HepG2 (cell line): ENCODE measurements around the gene BCL2L2. TPM values are rescaled to one million over a fixed set of nuclear protein-coding genes. Genes with fewer than 3 reads are reported as not detected.

Experiments used
- CREB3 ChIP-seq: sonication (generic); formaldehyde crosslinking; IDR thresholded peaks from 2 replicates; pipeline ENCODE4 v1.5.0; 2020; ENCODE audit warnings: missing genetic modification reagents
- CREM ChIP-seq, 2 experiments: sonication (generic) in 1 of 2; formaldehyde crosslinking in 1 of 2; IDR thresholded peaks; 2 replicates each; pipeline versions ENCODE4 v1.4.0 to v1.6.1; 2016 to 2020; ENCODE audit warnings: antibody characterized with exemption in 1 of 2, mild to moderate bottlenecking in 1 of 2, missing genetic modification reagents in 1 of 2
- DNMT1 ChIP-seq: sonication (generic); formaldehyde crosslinking; IDR thresholded peaks from 2 replicates; pipeline ENCODE4 v1.5.1; 2020; ENCODE audit warnings: mild to moderate bottlenecking, missing genetic modification reagents
- FOXJ3 ChIP-seq: sonication (generic); formaldehyde crosslinking; IDR thresholded peaks from 2 replicates; pipeline ENCODE4 v1.4.0; 2020; ENCODE audit warnings: missing genetic modification reagents, mild to moderate bottlenecking, borderline replicate concordance
- KDM6A ChIP-seq: IDR thresholded peaks from 2 replicates; pipeline ENCODE4 v1.6.1; 2016; ENCODE audit warnings: low read depth
- KMT2A ChIP-seq: sonication (generic); formaldehyde crosslinking; IDR thresholded peaks from 2 replicates; pipeline ENCODE4 v1.4.0; 2020; ENCODE audit warnings: missing genetic modification reagents
- PITX1 ChIP-seq: sonication (generic); formaldehyde crosslinking; IDR thresholded peaks from 2 replicates; pipeline ENCODE4 v1.5.1; 2020; ENCODE audit warnings: mild to moderate bottlenecking, missing genetic modification reagents
- RAD21 ChIP-seq: fragments of 450-650 bp; formaldehyde crosslinking; IDR thresholded peaks from 2 replicates; pipeline ENCODE4 v1.5.0; 2020; ENCODE audit warnings: mild to moderate bottlenecking
- RELA ChIP-seq: sonication (generic); formaldehyde crosslinking; IDR thresholded peaks from 2 replicates; pipeline ENCODE4 v1.4.0; 2020; ENCODE audit warnings: missing genetic modification reagents
- SATB2 ChIP-seq: sonication (generic); formaldehyde crosslinking; IDR thresholded peaks from 2 replicates; pipeline ENCODE4 v1.5.0; 2020; ENCODE audit warnings: missing genetic modification reagents
- ZBTB1 ChIP-seq: sonication (generic); formaldehyde crosslinking; IDR thresholded peaks from 2 replicates; pipeline ENCODE4 v1.4.0; 2020; ENCODE audit warnings: missing genetic modification reagents, borderline replicate concordance
- ZNF101 ChIP-seq: sonication (generic); formaldehyde crosslinking; IDR thresholded peaks from 2 replicates; pipeline ENCODE4 v1.4.0; 2020; ENCODE audit warnings: mild to moderate bottlenecking, low read depth, missing genetic modification reagents, borderline replicate concordance
- ZNF136 ChIP-seq: sonication (generic); formaldehyde crosslinking; IDR thresholded peaks from 2 replicates; pipeline ENCODE4 v1.8.1; 2022; ENCODE audit warnings: low read depth, mild to moderate bottlenecking, moderate library complexity, missing genetic modification reagents
- ZNF3 ChIP-seq: IDR thresholded peaks from 2 replicates; pipeline ENCODE4 v1.7.0; 2017; ENCODE audit warnings: inconsistent platforms
- ZNF512B ChIP-seq: sonication (generic); formaldehyde crosslinking; IDR thresholded peaks from 2 replicates; pipeline ENCODE4 v1.5.1; 2020; ENCODE audit warnings: missing genetic modification reagents, mild to moderate bottlenecking, borderline replicate concordance
- polyA plus RNA-seq, 8 experiments: library from polyadenylated mRNA; depleted of rRNA in 3 of 8; stranded (reverse) in 7 of 8; unstranded in 1 of 8; fragments of >200 nt; fragmentation: Illumina TruSeq in 4 of 8; extraction: Trizol in 4 of 8; gene quantifications; 2 replicates each; pipeline versions ENCODE4 v1.2.1 to v1.2.3, GENCODE V29; 2011 to 2016; ENCODE audit warnings: low read depth in 4 of 8, missing spikeins in 1 of 8, mixed read lengths in 1 of 8; ENCODE audit not compliant: insufficient read depth in 1 of 8
- total RNA-seq, 5 experiments: library from RNA; depleted of rRNA; stranded (reverse); fragments of >200 nt; fragmentation: Illumina TruSeq; extraction: Trizol; gene quantifications; 2 replicates each; pipeline ENCODE4 v1.2.3, GENCODE V29; 2016; ENCODE audit warnings: low read depth in 1 of 5
- TF ChIP-seq, protein P1 (sequence below): sonication (generic); formaldehyde crosslinking; IDR thresholded peaks from 2 replicates; pipeline ENCODE4 v1.4.0; 2020; ENCODE audit warnings: missing genetic modification reagents
- TF ChIP-seq, protein P2 (sequence below): sonication (generic); formaldehyde crosslinking; IDR thresholded peaks from 2 replicates; pipeline ENCODE4 v1.5.0; 2020; ENCODE audit warnings: missing genetic modification reagents, mild to moderate bottlenecking, borderline replicate concordance
- TF ChIP-seq, protein P3 (sequence below): sonication (generic); formaldehyde crosslinking; IDR thresholded peaks from 2 replicates; pipeline ENCODE4 v1.5.0; 2020; ENCODE audit warnings: mild to moderate bottlenecking, missing genetic modification reagents
- TF ChIP-seq, protein P4 (sequence below): sonication (generic); formaldehyde crosslinking; IDR thresholded peaks from 2 replicates; pipeline ENCODE4 v1.5.0; 2020; ENCODE audit warnings: mild to moderate bottlenecking, missing genetic modification reagents, moderate library complexity

BCL2L2 gene
- total and polyA plus RNA-seq, 2 of the 13 experiments (the other 11 are each of a cell fraction or from before 2014, with no cell fraction given), result 28.1 to 49.8 TPM

DNA sequence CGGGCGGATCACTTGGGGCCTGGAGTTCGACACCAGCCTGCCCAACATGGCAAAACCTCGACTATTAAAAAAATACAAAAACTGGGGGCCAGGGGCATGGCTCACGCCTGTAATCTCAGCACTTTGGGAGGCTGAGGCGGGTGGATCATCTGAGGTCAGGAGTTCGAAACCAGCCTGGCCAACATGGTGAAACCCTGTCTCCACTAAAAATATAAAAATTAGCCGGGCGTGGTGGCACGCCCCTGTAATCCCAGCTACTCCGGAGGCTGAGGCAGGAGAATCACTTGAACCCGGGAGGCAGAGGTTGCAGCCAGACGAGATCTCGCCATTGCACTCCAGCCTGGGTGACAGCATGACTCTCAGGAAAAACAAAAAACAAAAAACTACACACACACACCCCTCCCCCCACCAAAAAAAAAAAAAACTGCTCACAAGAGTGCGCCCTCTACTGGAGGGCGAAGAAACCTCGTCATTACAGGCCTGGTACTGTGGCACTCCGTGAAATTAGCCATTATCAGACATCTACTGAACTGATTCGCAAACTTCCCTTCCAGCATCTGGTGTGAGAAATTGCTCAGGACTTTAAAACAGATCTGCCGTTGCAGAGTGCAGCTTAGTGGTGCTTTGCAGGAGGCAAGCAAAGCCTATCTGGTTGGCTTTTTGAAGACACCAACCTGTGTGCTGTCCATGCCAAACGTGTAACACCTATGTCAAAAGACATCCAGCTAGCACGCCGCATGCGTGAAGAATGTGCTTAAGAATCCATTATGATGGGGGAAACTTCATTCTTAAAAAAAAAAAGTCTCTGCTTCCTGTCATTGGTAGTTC, 11.7 kb upstream of the BCL2L2 start (continued):
- TF ChIP-seq, protein P1, sequence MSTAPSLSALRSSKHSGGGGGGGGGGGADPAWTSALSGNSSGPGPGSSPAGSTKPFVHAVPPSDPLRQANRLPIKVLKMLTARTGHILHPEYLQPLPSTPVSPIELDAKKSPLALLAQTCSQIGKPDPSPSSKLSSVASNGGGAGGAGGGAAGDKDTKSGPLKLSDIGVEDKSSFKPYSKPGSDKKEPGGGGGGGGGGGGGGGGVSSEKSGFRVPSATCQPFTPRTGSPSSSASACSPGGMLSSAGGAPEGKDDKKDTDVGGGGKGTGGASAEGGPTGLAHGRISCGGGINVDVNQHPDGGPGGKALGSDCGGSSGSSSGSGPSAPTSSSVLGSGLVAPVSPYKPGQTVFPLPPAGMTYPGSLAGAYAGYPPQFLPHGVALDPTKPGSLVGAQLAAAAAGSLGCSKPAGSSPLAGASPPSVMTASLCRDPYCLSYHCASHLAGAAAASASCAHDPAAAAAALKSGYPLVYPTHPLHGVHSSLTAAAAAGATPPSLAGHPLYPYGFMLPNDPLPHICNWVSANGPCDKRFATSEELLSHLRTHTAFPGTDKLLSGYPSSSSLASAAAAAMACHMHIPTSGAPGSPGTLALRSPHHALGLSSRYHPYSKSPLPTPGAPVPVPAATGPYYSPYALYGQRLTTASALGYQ (CRISPR knock-in tag), result peak; percentile 77; the same call in 1 of the 2 replicates
- TF ChIP-seq, protein P2, sequence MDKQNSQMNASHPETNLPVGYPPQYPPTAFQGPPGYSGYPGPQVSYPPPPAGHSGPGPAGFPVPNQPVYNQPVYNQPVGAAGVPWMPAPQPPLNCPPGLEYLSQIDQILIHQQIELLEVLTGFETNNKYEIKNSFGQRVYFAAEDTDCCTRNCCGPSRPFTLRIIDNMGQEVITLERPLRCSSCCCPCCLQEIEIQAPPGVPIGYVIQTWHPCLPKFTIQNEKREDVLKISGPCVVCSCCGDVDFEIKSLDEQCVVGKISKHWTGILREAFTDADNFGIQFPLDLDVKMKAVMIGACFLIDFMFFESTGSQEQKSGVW (CRISPR knock-in tag), result no peak
- TF ChIP-seq KDM6A, result no peak
- no peak for TF ChIP-seq ZNF101 (CRISPR knock-in tag)
- no peak for TF ChIP-seq RELA (CRISPR knock-in tag)
- no peak for TF ChIP-seq ZBTB1 (CRISPR knock-in tag)
- TF ChIP-seq, protein P3, sequence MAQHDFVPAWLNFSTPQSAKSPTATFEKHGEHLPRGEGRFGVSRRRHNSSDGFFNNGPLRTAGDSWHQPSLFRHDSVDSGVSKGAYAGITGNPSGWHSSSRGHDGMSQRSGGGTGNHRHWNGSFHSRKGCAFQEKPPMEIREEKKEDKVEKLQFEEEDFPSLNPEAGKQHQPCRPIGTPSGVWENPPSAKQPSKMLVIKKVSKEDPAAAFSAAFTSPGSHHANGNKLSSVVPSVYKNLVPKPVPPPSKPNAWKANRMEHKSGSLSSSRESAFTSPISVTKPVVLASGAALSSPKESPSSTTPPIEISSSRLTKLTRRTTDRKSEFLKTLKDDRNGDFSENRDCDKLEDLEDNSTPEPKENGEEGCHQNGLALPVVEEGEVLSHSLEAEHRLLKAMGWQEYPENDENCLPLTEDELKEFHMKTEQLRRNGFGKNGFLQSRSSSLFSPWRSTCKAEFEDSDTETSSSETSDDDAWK (CRISPR knock-in tag), result no peak
- no peak for TF ChIP-seq DNMT1 (CRISPR knock-in tag)
- no peak for TF ChIP-seq ZNF3 (CRISPR knock-in tag)
- peak; percentile 64 for TF ChIP-seq CREM (IDR thresholded peaks at IDR 0.05)
- TF ChIP-seq CREM (CRISPR knock-in tag; IDR thresholded peaks at IDR 0.05), result no peak
- TF ChIP-seq PITX1, result peak; percentile 60; the same call in 1 of the 2 replicates
- TF ChIP-seq ZNF512B (CRISPR knock-in tag), result no peak
- TF ChIP-seq ZNF136 (CRISPR knock-in tag), result no peak; the same call in 1 of the 2 replicates
- peak; percentile 49; the same call in 1 of the 2 replicates for TF ChIP-seq KMT2A (CRISPR knock-in tag)
- TF ChIP-seq, protein P4, sequence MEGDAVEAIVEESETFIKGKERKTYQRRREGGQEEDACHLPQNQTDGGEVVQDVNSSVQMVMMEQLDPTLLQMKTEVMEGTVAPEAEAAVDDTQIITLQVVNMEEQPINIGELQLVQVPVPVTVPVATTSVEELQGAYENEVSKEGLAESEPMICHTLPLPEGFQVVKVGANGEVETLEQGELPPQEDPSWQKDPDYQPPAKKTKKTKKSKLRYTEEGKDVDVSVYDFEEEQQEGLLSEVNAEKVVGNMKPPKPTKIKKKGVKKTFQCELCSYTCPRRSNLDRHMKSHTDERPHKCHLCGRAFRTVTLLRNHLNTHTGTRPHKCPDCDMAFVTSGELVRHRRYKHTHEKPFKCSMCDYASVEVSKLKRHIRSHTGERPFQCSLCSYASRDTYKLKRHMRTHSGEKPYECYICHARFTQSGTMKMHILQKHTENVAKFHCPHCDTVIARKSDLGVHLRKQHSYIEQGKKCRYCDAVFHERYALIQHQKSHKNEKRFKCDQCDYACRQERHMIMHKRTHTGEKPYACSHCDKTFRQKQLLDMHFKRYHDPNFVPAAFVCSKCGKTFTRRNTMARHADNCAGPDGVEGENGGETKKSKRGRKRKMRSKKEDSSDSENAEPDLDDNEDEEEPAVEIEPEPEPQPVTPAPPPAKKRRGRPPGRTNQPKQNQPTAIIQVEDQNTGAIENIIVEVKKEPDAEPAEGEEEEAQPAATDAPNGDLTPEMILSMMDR (CRISPR knock-in tag), result peak; percentile 94
- 0 out of 2 replicates have a peak, but pooled peaks have one; percentile 3 for TF ChIP-seq FOXJ3
- no peak for TF ChIP-seq SATB2 (CRISPR knock-in tag)
- TF ChIP-seq CREB3 (CRISPR knock-in tag), result peak; percentile 82
- TF ChIP-seq RAD21 (CRISPR knock-in tag), result 0 out of 2 replicates have a peak, but pooled peaks have one; percentile 33
